ENCODE results near the gene LYPLA2. TPM values are rescaled to one million over a fixed set of nuclear protein-coding genes. Genes with fewer than 3 reads are reported as not detected.

The LYPLA2 gene
- total RNA-seq = 45.9 TPM
- long read RNA-seq, transcript LYPLA2-205 (10 exons, 1,810 nt) = major isoform, 109 of 134 reads
- long read RNA-seq, partial matches to known transcripts = 11 of 134 reads
- long read RNA-seq, other reads (novel, unspliced or antisense) = 11 of 134 reads

DNA sequence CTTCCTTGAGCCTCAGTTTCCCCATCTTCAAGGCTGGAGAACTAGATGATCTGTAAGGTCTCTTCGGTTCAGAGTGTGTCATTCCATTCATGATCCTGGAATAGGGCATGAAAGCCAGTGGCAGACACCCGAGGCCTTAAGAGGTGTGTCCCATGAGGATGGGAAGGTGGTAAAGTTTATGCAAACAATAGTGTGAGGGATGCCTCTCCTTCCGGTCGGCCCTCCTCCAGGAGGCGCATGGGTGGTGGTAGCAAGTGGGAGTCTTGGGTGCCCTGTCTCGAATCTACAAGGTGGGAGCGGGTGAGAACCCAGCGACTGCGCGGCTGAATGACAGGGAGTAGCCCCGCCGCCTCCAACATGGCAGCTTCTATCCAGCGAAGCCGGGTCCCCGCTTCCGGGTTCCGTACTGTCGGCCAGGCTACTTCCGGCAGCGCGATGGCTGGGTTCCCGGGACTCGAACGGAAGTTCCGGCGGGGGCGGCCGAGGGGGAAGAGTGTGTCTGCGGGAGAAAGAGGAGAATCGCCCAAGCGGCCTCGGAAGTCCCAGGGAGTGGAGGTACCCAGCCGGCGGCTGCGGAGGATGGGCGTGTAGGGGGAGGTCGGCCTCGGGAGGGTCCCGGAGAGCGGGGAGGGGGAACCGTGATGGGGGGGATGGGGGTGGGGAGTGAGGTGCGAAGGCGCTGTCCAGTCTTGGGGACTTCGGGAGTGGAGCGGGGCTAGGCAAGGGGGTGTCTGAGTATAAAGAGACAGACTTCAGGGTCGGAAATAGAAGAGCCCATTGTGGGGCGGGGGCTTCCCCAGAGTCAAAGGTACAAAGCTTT, at the start of gene LYPLA2:
Gene LYPLA2, plus strand, starts transcription at position 450 of the 820 bp plus-strand sequence. CDS start 1,538 bp downstream, outside the sequence.
- no peaks in the 10 kb centered on the region for H3K27me3 ChIP-seq
- H3K36me3 ChIP-seq = peaks cover 56% of the 10 kb centered on the region
- DNase-seq (peak; percentile 97), ATAC-seq (peak; percentile 92)
- no peaks in the 10 kb centered on the region for H3K9me3 ChIP-seq
- no peak for TF ChIP-seq CTCF (IDR thresholded peaks at IDR 0.05)
- H3K27ac ChIP-seq = peak within 1 kb of the TSS; percentile 82
- H3K4me3 ChIP-seq = peak within 1 kb of the TSS; percentile 91
- intact Hi-C loops (cut with DNase I) = no loop called here
- peaks cover 25% of the 10 kb centered on the region for H3K4me1 ChIP-seq

DNA sequence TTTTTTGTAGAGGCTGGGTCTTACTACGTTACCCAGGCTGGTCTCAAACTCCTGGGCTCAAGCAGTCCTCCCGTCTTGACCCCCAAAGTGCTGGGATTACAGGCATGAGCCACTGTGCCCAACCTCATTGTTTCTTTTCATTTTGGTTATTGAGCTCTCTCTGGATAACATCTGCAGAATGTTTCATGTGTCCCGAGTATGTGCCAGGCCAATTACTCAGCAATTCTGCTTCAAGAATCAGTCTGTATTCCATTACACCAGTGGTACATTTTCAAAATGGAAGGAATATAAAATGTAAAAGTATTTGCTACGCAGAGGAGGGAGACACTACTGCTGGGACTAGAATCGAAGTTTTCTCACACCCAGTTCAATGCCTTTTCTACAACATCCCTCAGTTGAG, 49.3 kb upstream of the LYPLA2 start:
- no peak overlapping the region for H3K27ac ChIP-seq
- H3K27me3 ChIP-seq = no peaks in the 10 kb centered on the region
- peaks cover 25% of the 10 kb centered on the region for H3K4me1 ChIP-seq
- no peaks in the 10 kb centered on the region for H3K9me3 ChIP-seq
- no peak for DNase-seq
- TF ChIP-seq CTCF (IDR thresholded peaks at IDR 0.05) = no peak
- no peak overlapping the region for H3K4me3 ChIP-seq
- intact Hi-C loops (cut with DNase I) = no loop called here
- no peak for ATAC-seq
- H3K36me3 ChIP-seq = peaks cover 7% of the 10 kb centered on the region

GRCh38 chr1:23742670-23743286, 48.2 kb upstream of the LYPLA2 start:
- Histone ChIP-seq H3K27me3 (no peaks in the 10 kb centered on the region), H3K4me3 (peak overlapping the region; percentile 79), H3K27ac (peak overlapping the region; percentile 94), H3K9me3 (no peaks in the 10 kb centered on the region), H3K4me1 (peaks cover 36% of the 10 kb centered on the region), H3K36me3 (peaks cover 18% of the 10 kb centered on the region)
- DNase-seq (no peak), ATAC-seq (no peak)
- no peak for TF ChIP-seq CTCF (IDR thresholded peaks at IDR 0.05)
- intact Hi-C loops (cut with DNase I) = no loop called here

GRCh38 chr1:23743287-23744152, 47.4 kb upstream of the LYPLA2 start, which contains the start of gene ELOA:
ELOA (plus strand) TSS chr1:23743471; CDS start chr1:23743504, 33 bp downstream.
- Histone ChIP-seq H3K27ac (peak within 1 kb of the TSS; percentile 94), H3K4me1 (peaks cover 38% of the 10 kb centered on the region), H3K4me3 (peak within 1 kb of the TSS; percentile 79), H3K27me3 (no peaks in the 10 kb centered on the region), H3K9me3 (no peaks in the 10 kb centered on the region), H3K36me3 (peaks cover 26% of the 10 kb centered on the region)
- peak; percentile 97 for ATAC-seq
- peak; percentile 91 for DNase-seq
- intact Hi-C loops (cut with DNase I) = no loop called here
- TF ChIP-seq CTCF (IDR thresholded peaks at IDR 0.05) = no peak

DNA sequence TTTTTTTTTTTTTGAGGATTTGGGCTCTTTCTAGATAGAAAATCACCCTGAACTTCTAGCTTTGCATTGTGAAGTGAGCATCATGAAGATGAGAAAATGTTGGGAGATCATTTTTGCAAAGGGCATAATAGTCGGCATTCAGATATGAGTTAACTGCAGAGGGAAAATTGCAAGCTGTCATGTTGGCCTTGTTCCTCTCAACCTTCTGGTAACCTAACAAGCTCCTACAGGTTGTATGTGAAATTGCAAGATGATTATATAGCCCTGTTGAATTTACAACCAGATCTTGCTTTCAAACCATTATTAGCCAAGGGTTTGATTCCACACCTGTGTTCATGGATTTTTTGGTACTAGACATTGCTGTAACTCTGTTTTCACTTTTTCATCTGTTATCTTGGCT, 45.4 kb upstream of the LYPLA2 start:
- Histone ChIP-seq H3K27ac (no peak overlapping the region), H3K4me1 (peaks cover 38% of the 10 kb centered on the region), H3K36me3 (peaks cover 46% of the 10 kb centered on the region), H3K4me3 (peak overlapping the region; percentile 79), H3K27me3 (no peaks in the 10 kb centered on the region), H3K9me3 (no peaks in the 10 kb centered on the region)
- intact Hi-C loops (cut with DNase I) = no loop called here
- no peak for ATAC-seq
- TF ChIP-seq CTCF (IDR thresholded peaks at IDR 0.05) = peak; percentile 35
- no peak for DNase-seq
